ENCODE results near the gene STK39.

The STK39 gene

GRCh38 chr2:168239281-168239680 is 8.1 kb downstream of the STK39 start:
- H3K79me2 ChIP-seq (ENCODE audit: insufficient read depth, low read length), result peaks cover 49% of the 10 kb centered on the region

DNA sequence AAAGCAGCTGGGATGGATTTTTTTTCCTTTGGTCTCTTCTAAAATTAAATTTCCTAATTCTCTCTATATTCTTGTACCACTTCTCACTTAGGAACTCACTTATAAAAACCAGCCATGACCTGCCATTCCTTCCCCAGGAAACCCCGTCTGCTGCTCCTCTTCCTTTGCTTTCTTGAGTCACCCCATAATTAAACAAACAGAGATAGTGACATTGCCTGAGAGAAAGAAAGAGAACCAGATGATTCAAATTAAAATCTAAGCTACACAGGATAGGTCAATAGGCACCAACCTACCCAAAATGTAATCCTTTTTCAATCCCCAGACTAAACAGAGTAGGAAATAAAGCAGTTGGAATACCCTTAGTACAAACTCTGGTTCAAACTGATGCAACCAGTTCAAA is 9.7 kb downstream of the STK39 start:
- Histone ChIP-seq H3K27ac (ENCODE audit: low read length) (no peak overlapping the region), H3K4me3 (ENCODE audit: low read depth in 1 of 2, low read length in 2 of 2) (no peak overlapping the region), H3K4me1 (ENCODE audit: insufficient read depth, low read length) (peaks cover 18% of the 10 kb centered on the region), H3K27me3 (ENCODE audit: insufficient read depth, low read length, poor library complexity) (no peaks in the 10 kb centered on the region), H3K36me3 (ENCODE audit: insufficient read depth, low read length) (no peaks in the 10 kb centered on the region), H3K79me2 (ENCODE audit: insufficient read depth, low read length) (peaks cover 40% of the 10 kb centered on the region), H3K9ac (ENCODE audit: low read depth, low read length) (no peak overlapping the region), H4K20me1 (ENCODE audit: insufficient read depth, low read length) (peaks cover 26% of the 10 kb centered on the region), H2AFZ (ENCODE audit: low read depth, low read length) (no peak overlapping the region), H3K4me2 (ENCODE audit: insufficient read depth, low read length) (no peak overlapping the region), H3K9me3 (ENCODE audit: insufficient read depth, low read length, severe bottlenecking) (no peaks in the 10 kb centered on the region)
- DNase-seq, result no peak
- ATAC-seq (ENCODE audit: insufficient read depth, low read depth), result no peak
- TF ChIP-seq EZH2 (IDR thresholded peaks at IDR 0.05; ENCODE audit: borderline replicate concordance, low read depth, low read length, severe bottlenecking) (no peak), CTCF (IDR thresholded peaks at IDR 0.05; ENCODE audit: borderline replicate concordance, extremely low read depth, low read length, poor library complexity, severe bottlenecking) (no peak)

More at GRCh38 chr2:168239281-168239680, 8.1 kb downstream of the STK39 start:
- peaks cover 26% of the 10 kb centered on the region for H3K4me1 ChIP-seq (ENCODE audit: insufficient read depth, low read length)
- no peaks in the 10 kb centered on the region for H3K36me3 ChIP-seq (ENCODE audit: insufficient read depth, low read length)
- TF ChIP-seq CTCF (IDR thresholded peaks at IDR 0.05; ENCODE audit: borderline replicate concordance, extremely low read depth, low read length, poor library complexity, severe bottlenecking) (no peak), EZH2 (IDR thresholded peaks at IDR 0.05; ENCODE audit: borderline replicate concordance, low read depth, low read length, severe bottlenecking) (no peak)
- H3K4me2 ChIP-seq (ENCODE audit: insufficient read depth, low read length), result no peak overlapping the region
- no peak for ATAC-seq (ENCODE audit: insufficient read depth, low read depth)
- H3K27ac ChIP-seq (ENCODE audit: low read length), result no peak overlapping the region
- DNase-seq, result no peak
- H3K4me3 ChIP-seq (ENCODE audit: low read depth in 1 of 2, low read length in 2 of 2), result no peak overlapping the region
- no peak overlapping the region for H3K9ac ChIP-seq (ENCODE audit: low read depth, low read length)
- no peak overlapping the region for H2AFZ ChIP-seq (ENCODE audit: low read depth, low read length)
- no peaks in the 10 kb centered on the region for H3K9me3 ChIP-seq (ENCODE audit: insufficient read depth, low read length, severe bottlenecking)
- no peaks in the 10 kb centered on the region for H3K27me3 ChIP-seq (ENCODE audit: insufficient read depth, low read length, poor library complexity)
- H4K20me1 ChIP-seq (ENCODE audit: insufficient read depth, low read length), result peaks cover 30% of the 10 kb centered on the region

DNA sequence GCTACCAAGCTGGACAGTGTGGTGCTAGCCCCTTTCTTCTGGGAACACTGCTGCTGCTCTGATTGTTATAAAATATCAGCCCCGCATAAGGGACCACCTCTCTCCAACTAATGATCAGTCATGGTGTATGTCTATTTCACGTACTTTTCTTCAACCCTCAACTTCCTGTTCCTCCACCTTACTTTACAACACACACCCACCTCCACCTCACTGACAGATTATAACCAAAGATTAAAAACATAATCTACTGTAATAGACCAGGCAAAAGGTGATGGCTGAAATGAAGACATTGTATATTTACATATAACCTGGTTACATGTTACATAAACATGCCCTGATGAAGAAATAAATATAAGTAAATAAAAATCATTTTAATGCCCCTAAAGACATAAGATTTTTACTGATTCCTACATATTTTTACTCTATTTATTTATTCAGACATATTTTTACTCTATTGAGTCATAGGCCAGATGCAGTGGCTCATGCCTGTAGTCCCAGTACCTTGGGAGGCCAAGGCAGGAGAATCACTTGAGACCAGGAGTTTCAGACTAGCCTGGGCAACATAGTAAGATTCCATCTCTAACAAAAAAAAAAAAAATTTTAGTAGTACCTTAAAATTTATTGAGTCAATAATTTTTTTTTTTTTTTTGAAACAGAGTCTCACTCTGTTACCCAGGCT is 12.8 kb downstream of the STK39 start:
- peaks cover 18% of the 10 kb centered on the region for H3K79me2 ChIP-seq (ENCODE audit: insufficient read depth, low read length)

More for the DNA sequence above, 12.8 kb downstream of the STK39 start:
- H3K36me3 ChIP-seq (ENCODE audit: insufficient read depth, low read length), result no peaks in the 10 kb centered on the region; the same call in 1 of the 2 replicates
- H3K4me3 ChIP-seq (ENCODE audit: low read depth in 1 of 2, low read length in 2 of 2), result no peak overlapping the region
- no peak for TF ChIP-seq CTCF (IDR thresholded peaks at IDR 0.05; ENCODE audit: borderline replicate concordance, extremely low read depth, low read length, poor library complexity, severe bottlenecking)
- TF ChIP-seq EZH2 (IDR thresholded peaks at IDR 0.05; ENCODE audit: borderline replicate concordance, low read depth, low read length, severe bottlenecking), result no peak
- H2AFZ ChIP-seq (ENCODE audit: low read depth, low read length), result no peak overlapping the region
- H3K4me1 ChIP-seq (ENCODE audit: insufficient read depth, low read length), result no peaks in the 10 kb centered on the region
- H3K9ac ChIP-seq (ENCODE audit: low read depth, low read length), result no peak overlapping the region
- DNase-seq, result no peak
- ATAC-seq (ENCODE audit: insufficient read depth, low read depth), result peak; percentile 61; the same call in 1 of the 3 replicates
- no peak overlapping the region for H3K4me2 ChIP-seq (ENCODE audit: insufficient read depth, low read length)
- H3K27me3 ChIP-seq (ENCODE audit: insufficient read depth, low read length, poor library complexity), result no peaks in the 10 kb centered on the region
- peaks cover 4% of the 10 kb centered on the region; the same call in 1 of the 2 replicates for H4K20me1 ChIP-seq (ENCODE audit: insufficient read depth, low read length)
- H3K27ac ChIP-seq (ENCODE audit: low read length), result no peak overlapping the region
- H3K9me3 ChIP-seq (ENCODE audit: insufficient read depth, low read length, severe bottlenecking), result no peaks in the 10 kb centered on the region
